Lung (tissue), 11 donors: ENCODE measurements around the gene C17orf114.

Source experiments
- ATAC-seq: fragments of 200-7000 bp; cut with Tn5 transposase; one replicate; pipeline ENCODE4 v1.9.1; 2020; ENCODE audit warnings: moderate number of reproducible peaks; ENCODE audit not compliant: insufficient read depth, low FRiP score
- DNase-seq, 3 donors: peaks; one replicate each; pipeline ENCODE4 v3.0.0-alpha.2; 2013 to 2017
- H3K27ac ChIP-seq, 2 donors: one replicate each; pipeline ENCODE4 v1.5.1; 2013; ENCODE audit warnings: mild to moderate bottlenecking in 2 of 2, moderate library complexity in 2 of 2, control low read depth in 1 of 2, inconsistent platforms in 1 of 2, low read depth in 1 of 2, low read length in 1 of 2
- H3K27me3 ChIP-seq, 3 donors: one replicate each; pipeline ENCODE4 v1.5.1; 2013; ENCODE audit warnings: low read length in 2 of 3; ENCODE audit not compliant: control insufficient read depth in 3 of 3, insufficient read depth in 3 of 3
- H3K36me3 ChIP-seq, 4 donors: one replicate each; pipeline ENCODE4 v1.5.1; 2013; ENCODE audit warnings: low read length in 4 of 4, mild to moderate bottlenecking in 1 of 4, moderate library complexity in 1 of 4; ENCODE audit not compliant: control insufficient read depth in 4 of 4, insufficient read depth in 4 of 4
- H3K4me1 ChIP-seq, 5 donors: one replicate each; pipeline ENCODE4 v1.5.1; 2013; ENCODE audit warnings: low read length in 5 of 5, mild to moderate bottlenecking in 2 of 5, moderate library complexity in 1 of 5; ENCODE audit not compliant: control insufficient read depth in 5 of 5, insufficient read depth in 5 of 5
- H3K4me3 ChIP-seq: one replicate; pipeline ENCODE4 v1.5.1; 2013; ENCODE audit warnings: mild to moderate bottlenecking, control low read depth, moderate library complexity
- H3K9ac ChIP-seq, 2 donors: one replicate each; pipeline ENCODE4 v1.5.1; 2013; ENCODE audit warnings: low read length in 2 of 2, control low read depth in 1 of 2; ENCODE audit not compliant: insufficient read depth in 1 of 2
- H3K9me3 ChIP-seq, 4 donors: one replicate each; pipeline ENCODE4 v1.5.1; 2013; ENCODE audit warnings: low read length in 3 of 4, mild to moderate bottlenecking in 1 of 4, moderate library complexity in 1 of 4; ENCODE audit not compliant: control insufficient read depth in 4 of 4, insufficient read depth in 3 of 4
- CTCF ChIP-seq: IDR thresholded peaks from 2 replicates; pipeline ENCODE4 v1.5.1; 2012; ENCODE audit warnings: mild to moderate bottlenecking; ENCODE audit errors: control extremely low read depth, extremely low read depth
- WGBS, 2 donors: extraction: QIAGEN DNeasy Blood & Tissue Kit; methylation state at CpG; one replicate each; pipeline ENCODE4 v1.1.7; 2013; 5-methylcytosine and 5-hydroxymethylcytosine counted together
- donor health status: control.
- donor health status: control.
- donor health status: Bipolar disorder and iron deficiency.
- donor health status: healthy.
- donor health status: DM: yes; HTN: yes; CAD: no.

Gene C17orf114

GRCh38 chr17:4785311-4786105 is 16.6 kb downstream of the C17orf114 start:
- TF ChIP-seq CTCF = no peak
- ATAC-seq (no peak), DNase-seq (no peak)
- 7 to 12% methylated on average over 55 to 61 of the region's 61 CpGs for WGBS, 2 donors
- peaks cover 0 to 2% (median 0%) of the 10 kb centered on the region in 4 donors for H3K9me3 ChIP-seq
- H3K9ac ChIP-seq = no peak overlapping the region
- peaks cover 0 to 47% (median 33%) of the 10 kb centered on the region in 3 donors for H3K27me3 ChIP-seq
- H3K4me3 ChIP-seq = no peak overlapping the region
- H3K27ac ChIP-seq = no peak overlapping the region
- peaks cover 4 to 32% (median 14%) of the 10 kb centered on the region in 5 donors for H3K4me1 ChIP-seq
- H3K36me3 ChIP-seq = no peaks in the 10 kb centered on the region

- TF ChIP-seq CTCF = no peak
- WGBS, 2 donors = 19 to 29% methylated on average over 26 to 28 of the region's 28 CpGs
- no peaks in the 10 kb centered on the region for H3K36me3 ChIP-seq
- no peak overlapping the region for H3K27ac ChIP-seq
- H3K4me3 ChIP-seq = no peak overlapping the region
- DNase-seq (no peak), ATAC-seq (no peak)
- H3K27me3 ChIP-seq = peaks cover 0 to 57% (median 33%) of the 10 kb centered on the region in 3 donors
- H3K4me1 ChIP-seq = peaks cover 4 to 17% (median 12%) of the 10 kb centered on the region in 5 donors
- H3K9ac ChIP-seq = no peak overlapping the region
- peaks cover 0 to 2% (median 0%) of the 10 kb centered on the region in 4 donors for H3K9me3 ChIP-seq
Measured at GRCh38 chr17:4782652-4783051, 19.5 kb downstream of the C17orf114 start.

GRCh38 chr17:4780325-4780955 is 21.7 kb downstream of the C17orf114 start:
- Histone ChIP-seq H3K27ac (no peak overlapping the region), H3K4me1 (peaks cover 0 to 3% (median 2%) of the 10 kb centered on the region in 5 donors), H3K4me3 (no peak overlapping the region), H3K9ac (no peak overlapping the region), H3K36me3 (no peaks in the 10 kb centered on the region), H3K27me3 (peaks cover 0 to 43% (median 28%) of the 10 kb centered on the region in 3 donors), H3K9me3 (peaks cover 0 to 2% (median 0%) of the 10 kb centered on the region in 4 donors)
- WGBS, 2 donors = 82 to 83% methylated on average over 11 of the region's 11 CpGs
- TF ChIP-seq CTCF = no peak
- no peak for ATAC-seq
- DNase-seq = no peak
